HEK293 (cell line): ENCODE results near the gene NT5M.

ENCODE experiments used
- BCL11A ChIP-seq: fragments of 450-650 bp; formaldehyde crosslinking; IDR thresholded peaks from 2 replicates; pipeline ENCODE4 v1.5.1; 2016; ENCODE audit warnings: low read depth, missing biosample characterization, missing genetic modification characterization
- FEZF1 ChIP-seq: fragments of 450-650 bp; formaldehyde crosslinking; IDR thresholded peaks from 2 replicates; pipeline ENCODE4 v1.5.1; 2016; ENCODE audit warnings: missing biosample characterization, missing genetic modification characterization
- KLF16 ChIP-seq: fragments of 450-650 bp; formaldehyde crosslinking; IDR thresholded peaks from 2 replicates; pipeline ENCODE4 v1.5.1; 2017; ENCODE audit warnings: missing biosample characterization, missing genetic modification characterization
- PRDM1 ChIP-seq: fragments of 450-650 bp; formaldehyde crosslinking; IDR thresholded peaks from 2 replicates; pipeline ENCODE4; 2016; ENCODE audit warnings: missing biosample characterization, missing genetic modification characterization
- REST ChIP-seq: fragments of 450-650 bp; formaldehyde crosslinking; IDR thresholded peaks from 2 replicates; pipeline ENCODE4 v1.5.1; 2016; ENCODE audit warnings: missing biosample characterization, missing genetic modification characterization
- SETDB1 ChIP-seq: IDR thresholded peaks from one replicate; pipeline ENCODE4 v1.6.1; 2017; ENCODE audit warnings: mild to moderate bottlenecking, low read length, moderate library complexity, mixed read lengths; ENCODE audit not compliant: insufficient read length
- SP3 ChIP-seq: fragments of 450-650 bp; formaldehyde crosslinking; IDR thresholded peaks from 2 replicates; pipeline ENCODE4 v1.5.1; 2016; ENCODE audit warnings: missing biosample characterization, missing genetic modification characterization
- ZNF10 ChIP-seq: fragments of 450-650 bp; formaldehyde crosslinking; IDR thresholded peaks from 2 replicates; pipeline ENCODE4 v1.5.1; 2017; ENCODE audit warnings: missing biosample characterization, missing genetic modification characterization
- ZNF121 ChIP-seq: fragments of 450-650 bp; formaldehyde crosslinking; IDR thresholded peaks from 2 replicates; pipeline ENCODE4 v1.5.1; 2016; ENCODE audit warnings: missing biosample characterization, missing genetic modification characterization
- ZNF398 ChIP-seq: fragments of 450-650 bp; formaldehyde crosslinking; IDR thresholded peaks from 2 replicates; pipeline ENCODE4 v1.5.1; 2017; ENCODE audit warnings: missing biosample characterization, missing genetic modification characterization
- TF ChIP-seq, protein P1 (sequence below): fragments of 450-650 bp; formaldehyde crosslinking; IDR thresholded peaks from 2 replicates; pipeline ENCODE4 v1.5.1; 2016; ENCODE audit warnings: missing biosample characterization, missing genetic modification characterization
- TF ChIP-seq, protein P2 (sequence below): fragments of 450-650 bp; formaldehyde crosslinking; IDR thresholded peaks from 2 replicates; pipeline ENCODE4 v1.5.1; 2016; ENCODE audit warnings: missing biosample characterization, missing genetic modification characterization

GRCh38 chr17:17303010-17303846, at the start of gene NT5M:
- TF ChIP-seq ZNF121 = no peak
- no peak for TF ChIP-seq ZNF10 (tag by site-specific recombination)
- TF ChIP-seq KLF16 (tag by site-specific recombination) = 0 out of 2 replicates have a peak, but pooled peaks have one; percentile 14
- no peak for TF ChIP-seq REST
- TF ChIP-seq ZNF398 = no peak
- no peak for TF ChIP-seq BCL11A (tag by site-specific recombination)
- TF ChIP-seq, protein P1, sequence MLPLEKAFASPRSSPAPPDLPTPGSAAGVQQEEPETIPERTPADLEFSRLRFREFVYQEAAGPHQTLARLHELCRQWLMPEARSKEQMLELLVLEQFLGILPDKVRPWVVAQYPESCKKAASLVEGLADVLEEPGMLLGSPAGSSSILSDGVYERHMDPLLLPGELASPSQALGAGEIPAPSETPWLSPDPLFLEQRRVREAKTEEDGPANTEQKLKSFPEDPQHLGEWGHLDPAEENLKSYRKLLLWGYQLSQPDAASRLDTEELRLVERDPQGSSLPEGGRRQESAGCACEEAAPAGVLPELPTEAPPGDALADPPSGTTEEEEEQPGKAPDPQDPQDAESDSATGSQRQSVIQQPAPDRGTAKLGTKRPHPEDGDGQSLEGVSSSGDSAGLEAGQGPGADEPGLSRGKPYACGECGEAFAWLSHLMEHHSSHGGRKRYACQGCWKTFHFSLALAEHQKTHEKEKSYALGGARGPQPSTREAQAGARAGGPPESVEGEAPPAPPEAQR (tag by site-specific recombination) = no peak
- TF ChIP-seq, protein P2, sequence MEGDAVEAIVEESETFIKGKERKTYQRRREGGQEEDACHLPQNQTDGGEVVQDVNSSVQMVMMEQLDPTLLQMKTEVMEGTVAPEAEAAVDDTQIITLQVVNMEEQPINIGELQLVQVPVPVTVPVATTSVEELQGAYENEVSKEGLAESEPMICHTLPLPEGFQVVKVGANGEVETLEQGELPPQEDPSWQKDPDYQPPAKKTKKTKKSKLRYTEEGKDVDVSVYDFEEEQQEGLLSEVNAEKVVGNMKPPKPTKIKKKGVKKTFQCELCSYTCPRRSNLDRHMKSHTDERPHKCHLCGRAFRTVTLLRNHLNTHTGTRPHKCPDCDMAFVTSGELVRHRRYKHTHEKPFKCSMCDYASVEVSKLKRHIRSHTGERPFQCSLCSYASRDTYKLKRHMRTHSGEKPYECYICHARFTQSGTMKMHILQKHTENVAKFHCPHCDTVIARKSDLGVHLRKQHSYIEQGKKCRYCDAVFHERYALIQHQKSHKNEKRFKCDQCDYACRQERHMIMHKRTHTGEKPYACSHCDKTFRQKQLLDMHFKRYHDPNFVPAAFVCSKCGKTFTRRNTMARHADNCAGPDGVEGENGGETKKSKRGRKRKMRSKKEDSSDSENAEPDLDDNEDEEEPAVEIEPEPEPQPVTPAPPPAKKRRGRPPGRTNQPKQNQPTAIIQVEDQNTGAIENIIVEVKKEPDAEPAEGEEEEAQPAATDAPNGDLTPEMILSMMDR (tag by site-specific recombination) = no peak
- no peak; the same call in 1 of the 2 replicates for TF ChIP-seq SP3 (tag by site-specific recombination)
- no peak for TF ChIP-seq SETDB1
- TF ChIP-seq FEZF1 (tag by site-specific recombination) = no peak
- TF ChIP-seq PRDM1 = no peak
